HepG2 (cell line): ENCODE data around the gene SAMD9.

Experiments used
- BHLHE40 ChIP-seq: IDR thresholded peaks from 2 replicates; pipeline ENCODE4 v1.6.1; 2011; ENCODE audit warnings: low read length, improper control_type of control experiment
- ETV5 ChIP-seq: IDR thresholded peaks from 2 replicates; pipeline ENCODE4 v1.6.1; 2018; ENCODE audit warnings: missing biosample characterization, missing genetic modification reagents, inconsistent platforms, borderline replicate concordance
- ETV6 ChIP-seq: sonication (generic); formaldehyde crosslinking; conservative IDR thresholded peaks from 2 replicates; pipeline ENCODE4 v1.4.0; 2020; ENCODE audit warnings: missing genetic modification reagents
- POLR2A ChIP-seq, 2 experiments: IDR thresholded peaks; 2 replicates each; pipeline ENCODE4 v1.6.1; 2011; ENCODE audit warnings: low read depth in 2 of 2, low read length in 2 of 2, mild to moderate bottlenecking in 1 of 2, moderate library complexity in 1 of 2; ENCODE audit not compliant: insufficient read depth in 1 of 2
- SIN3B ChIP-seq: fragments of 150-350 bp; IDR thresholded peaks from 2 replicates; pipeline ENCODE4 v1.6.1; 2014; ENCODE audit warnings: low read length
- ZNF350 ChIP-seq: sonication (generic); formaldehyde crosslinking; IDR thresholded peaks from 2 replicates; pipeline ENCODE4 v1.4.0; 2020; ENCODE audit warnings: mild to moderate bottlenecking, low read depth, missing genetic modification reagents, borderline replicate concordance
- ZNF547 ChIP-seq: sonication (generic); formaldehyde crosslinking; IDR thresholded peaks from 2 replicates; pipeline ENCODE4 v1.5.1; 2020; ENCODE audit warnings: mild to moderate bottlenecking, missing genetic modification reagents
- TF ChIP-seq, protein P1 (sequence below): sonication (generic); formaldehyde crosslinking; IDR thresholded peaks from 2 replicates; pipeline ENCODE4 v1.4.0; 2020; ENCODE audit warnings: missing genetic modification reagents, mild to moderate bottlenecking, borderline replicate concordance
- TF ChIP-seq, protein P2 (sequence below): sonication (generic); formaldehyde crosslinking; IDR thresholded peaks from 2 replicates; pipeline ENCODE4 v1.4.0; 2020; ENCODE audit warnings: missing genetic modification reagents, borderline replicate concordance
- TF ChIP-seq, protein P3 (sequence below): sonication (generic); IDR thresholded peaks from 2 replicates; pipeline ENCODE4 v1.6.1; 2016; ENCODE audit warnings: low read depth, borderline replicate concordance

DNA sequence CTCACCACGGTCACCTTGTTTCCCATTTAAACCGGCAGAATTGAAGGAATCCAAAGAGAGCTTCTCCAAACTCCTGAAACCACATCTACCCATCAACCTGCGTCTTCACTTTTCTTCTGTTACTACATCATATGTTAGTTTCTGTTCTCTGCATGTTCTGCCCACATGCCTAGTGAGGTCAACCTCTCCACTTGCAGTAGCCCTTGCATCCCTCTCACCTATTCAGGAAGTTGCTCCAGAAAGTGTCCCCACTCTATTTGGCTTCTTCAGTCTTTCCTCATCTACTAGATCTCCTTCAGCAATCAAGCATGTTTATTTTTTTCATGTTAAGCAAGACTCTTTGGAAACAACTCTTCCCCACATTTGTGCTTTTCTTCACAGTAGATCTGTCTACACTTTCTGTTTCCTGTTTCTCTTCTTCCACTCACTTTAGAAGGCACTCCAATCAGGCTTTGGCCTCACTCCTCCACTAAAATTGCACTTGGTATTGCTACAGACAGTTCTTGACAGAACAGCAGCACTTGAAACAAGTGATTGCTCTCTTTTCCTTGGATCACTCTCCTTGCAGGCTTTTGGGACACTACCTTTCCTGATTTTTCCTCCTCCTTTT, 22.9 kb upstream of the SAMD9 start:
- TF ChIP-seq POLR2A (IDR thresholded peaks at IDR 0.05; ENCODE audit: insufficient read depth in 1 of 2, low read depth in 2 of 2, low read length in 2 of 2) (no peak), ETV6 (CRISPR knock-in tag) (no peak), BHLHE40 (no peak), ETV5 (CRISPR knock-in tag) (no peak), ZNF350 (no peak), ZNF547 (no peak), SIN3B (no peak)
- TF ChIP-seq, protein P1, sequence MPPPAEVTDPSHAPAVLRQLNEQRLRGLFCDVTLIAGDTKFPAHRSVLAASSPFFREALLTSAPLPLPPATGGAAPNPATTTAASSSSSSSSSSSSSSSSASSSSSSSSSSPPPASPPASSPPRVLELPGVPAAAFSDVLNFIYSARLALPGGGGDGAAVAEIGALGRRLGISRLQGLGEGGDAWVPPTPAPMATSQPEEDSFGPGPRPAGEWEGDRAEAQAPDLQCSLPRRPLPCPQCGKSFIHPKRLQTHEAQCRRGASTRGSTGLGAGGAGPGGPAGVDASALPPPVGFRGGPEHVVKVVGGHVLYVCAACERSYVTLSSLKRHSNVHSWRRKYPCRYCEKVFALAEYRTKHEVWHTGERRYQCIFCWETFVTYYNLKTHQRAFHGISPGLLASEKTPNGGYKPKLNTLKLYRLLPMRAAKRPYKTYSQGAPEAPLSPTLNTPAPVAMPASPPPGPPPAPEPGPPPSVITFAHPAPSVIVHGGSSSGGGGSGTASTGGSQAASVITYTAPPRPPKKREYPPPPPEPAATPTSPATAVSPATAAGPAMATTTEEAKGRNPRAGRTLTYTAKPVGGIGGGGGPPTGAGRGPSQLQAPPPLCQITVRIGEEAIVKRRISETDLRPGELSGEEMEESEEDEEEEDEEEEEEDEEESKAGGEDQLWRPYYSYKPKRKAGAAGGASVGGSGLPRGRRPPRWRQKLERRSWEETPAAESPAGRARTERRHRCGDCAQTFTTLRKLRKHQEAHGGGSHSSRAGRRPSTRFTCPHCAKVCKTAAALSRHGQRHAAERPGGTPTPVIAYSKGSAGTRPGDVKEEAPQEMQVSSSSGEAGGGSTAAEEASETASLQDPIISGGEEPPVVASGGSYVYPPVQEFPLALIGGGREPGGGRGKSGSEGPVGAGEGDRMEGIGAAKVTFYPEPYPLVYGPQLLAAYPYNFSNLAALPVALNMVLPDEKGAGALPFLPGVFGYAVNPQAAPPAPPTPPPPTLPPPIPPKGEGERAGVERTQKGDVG (CRISPR knock-in tag) = no peak
- TF ChIP-seq, protein P2, sequence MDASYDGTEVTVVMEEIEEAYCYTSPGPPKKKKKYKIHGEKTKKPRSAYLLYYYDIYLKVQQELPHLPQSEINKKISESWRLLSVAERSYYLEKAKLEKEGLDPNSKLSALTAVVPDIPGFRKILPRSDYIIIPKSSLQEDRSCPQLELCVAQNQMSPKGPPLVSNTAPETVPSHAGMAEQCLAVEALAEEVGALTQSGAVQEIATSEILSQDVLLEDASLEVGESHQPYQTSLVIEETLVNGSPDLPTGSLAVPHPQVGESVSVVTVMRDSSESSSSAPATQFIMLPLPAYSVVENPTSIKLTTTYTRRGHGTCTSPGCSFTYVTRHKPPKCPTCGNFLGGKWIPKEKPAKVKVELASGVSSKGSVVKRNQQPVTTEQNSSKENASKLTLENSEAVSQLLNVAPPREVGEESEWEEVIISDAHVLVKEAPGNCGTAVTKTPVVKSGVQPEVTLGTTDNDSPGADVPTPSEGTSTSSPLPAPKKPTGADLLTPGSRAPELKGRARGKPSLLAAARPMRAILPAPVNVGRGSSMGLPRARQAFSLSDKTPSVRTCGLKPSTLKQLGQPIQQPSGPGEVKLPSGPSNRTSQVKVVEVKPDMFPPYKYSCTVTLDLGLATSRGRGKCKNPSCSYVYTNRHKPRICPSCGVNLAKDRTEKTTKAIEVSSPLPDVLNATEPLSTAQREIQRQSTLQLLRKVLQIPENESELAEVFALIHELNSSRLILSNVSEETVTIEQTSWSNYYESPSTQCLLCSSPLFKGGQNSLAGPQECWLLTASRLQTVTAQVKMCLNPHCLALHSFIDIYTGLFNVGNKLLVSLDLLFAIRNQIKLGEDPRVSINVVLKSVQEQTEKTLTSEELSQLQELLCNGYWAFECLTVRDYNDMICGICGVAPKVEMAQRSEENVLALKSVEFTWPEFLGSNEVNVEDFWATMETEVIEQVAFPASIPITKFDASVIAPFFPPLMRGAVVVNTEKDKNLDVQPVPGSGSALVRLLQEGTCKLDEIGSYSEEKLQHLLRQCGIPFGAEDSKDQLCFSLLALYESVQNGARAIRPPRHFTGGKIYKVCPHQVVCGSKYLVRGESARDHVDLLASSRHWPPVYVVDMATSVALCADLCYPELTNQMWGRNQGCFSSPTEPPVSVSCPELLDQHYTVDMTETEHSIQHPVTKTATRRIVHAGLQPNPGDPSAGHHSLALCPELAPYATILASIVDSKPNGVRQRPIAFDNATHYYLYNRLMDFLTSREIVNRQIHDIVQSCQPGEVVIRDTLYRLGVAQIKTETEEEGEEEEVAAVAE (CRISPR knock-in tag) = no peak
- TF ChIP-seq, protein P3, sequence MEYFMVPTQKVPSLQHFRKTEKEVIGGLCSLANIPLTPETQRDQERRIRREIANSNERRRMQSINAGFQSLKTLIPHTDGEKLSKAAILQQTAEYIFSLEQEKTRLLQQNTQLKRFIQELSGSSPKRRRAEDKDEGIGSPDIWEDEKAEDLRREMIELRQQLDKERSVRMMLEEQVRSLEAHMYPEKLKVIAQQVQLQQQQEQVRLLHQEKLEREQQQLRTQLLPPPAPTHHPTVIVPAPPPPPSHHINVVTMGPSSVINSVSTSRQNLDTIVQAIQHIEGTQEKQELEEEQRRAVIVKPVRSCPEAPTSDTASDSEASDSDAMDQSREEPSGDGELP = no peak
